RWPE2 (cell line): ENCODE results near the gene CDX2.

Experiments
- ATAC-seq: fragments of 200-7000 bp; cut with Tn5 transposase; 3 replicates; pipeline ENCODE4 v1.9.1; 2021; ENCODE audit warnings: low read depth
- DNase-seq: peaks from one replicate; pipeline ENCODE4 v3.0.0-alpha.2; 2020; ENCODE audit warnings: low spot score
- H3K27ac ChIP-seq: fragments of 450-650 bp; 2 replicates; pipeline ENCODE4 v1.5.1; 2017; ENCODE audit warnings: mild to moderate bottlenecking; ENCODE audit not compliant: poor library complexity, severe bottlenecking
- H3K27me3 ChIP-seq: fragments of 250-450 bp; sonication (Bioruptor Pico); 2 replicates; pipeline ENCODE4 v1.5.1; 2021; ENCODE audit warnings: mild to moderate bottlenecking, moderate library complexity; ENCODE audit not compliant: insufficient read depth, poor library complexity, severe bottlenecking
- H3K36me3 ChIP-seq: fragments of 250-450 bp; sonication (Bioruptor Pico); 2 replicates; pipeline ENCODE4 v1.5.1; 2020; ENCODE audit warnings: low read depth, mild to moderate bottlenecking, moderate library complexity
- H3K4me1 ChIP-seq: fragments of 250-450 bp; sonication (Bioruptor Pico); 2 replicates; pipeline ENCODE4 v1.5.1; 2021; ENCODE audit warnings: mild to moderate bottlenecking, moderate library complexity; ENCODE audit not compliant: insufficient read depth, poor library complexity, severe bottlenecking
- H3K4me3 ChIP-seq: fragments of 250-450 bp; sonication (Bioruptor Pico); 2 replicates; pipeline ENCODE4 v1.5.1; 2021; ENCODE audit warnings: mild to moderate bottlenecking, moderate library complexity; ENCODE audit not compliant: severe bottlenecking
- H3K9me3 ChIP-seq: fragments of 250-450 bp; sonication (Bioruptor Pico); 2 replicates; pipeline ENCODE4 v1.5.1; 2021; ENCODE audit warnings: mild to moderate bottlenecking, moderate library complexity; ENCODE audit not compliant: severe bottlenecking
- CTCF ChIP-seq: fragments of 450-650 bp; IDR thresholded peaks from one replicate; pipeline ENCODE4 v1.5.1; 2017; ENCODE audit warnings: mild to moderate bottlenecking, moderate library complexity; ENCODE audit not compliant: poor library complexity, severe bottlenecking

The CDX2 gene

GRCh38 chr13:27969866-27970229 lies 733 bp upstream of the CDX2 start:
- Histone ChIP-seq H3K27me3 (peaks cover 96% of the 10 kb centered on the region), H3K4me3 (no peak overlapping the region), H3K27ac (no peak overlapping the region), H3K36me3 (no peaks in the 10 kb centered on the region), H3K9me3 (no peaks in the 10 kb centered on the region), H3K4me1 (no peaks in the 10 kb centered on the region)
- no peak for TF ChIP-seq CTCF
- ATAC-seq (no peak), DNase-seq (no peak)

DNA sequence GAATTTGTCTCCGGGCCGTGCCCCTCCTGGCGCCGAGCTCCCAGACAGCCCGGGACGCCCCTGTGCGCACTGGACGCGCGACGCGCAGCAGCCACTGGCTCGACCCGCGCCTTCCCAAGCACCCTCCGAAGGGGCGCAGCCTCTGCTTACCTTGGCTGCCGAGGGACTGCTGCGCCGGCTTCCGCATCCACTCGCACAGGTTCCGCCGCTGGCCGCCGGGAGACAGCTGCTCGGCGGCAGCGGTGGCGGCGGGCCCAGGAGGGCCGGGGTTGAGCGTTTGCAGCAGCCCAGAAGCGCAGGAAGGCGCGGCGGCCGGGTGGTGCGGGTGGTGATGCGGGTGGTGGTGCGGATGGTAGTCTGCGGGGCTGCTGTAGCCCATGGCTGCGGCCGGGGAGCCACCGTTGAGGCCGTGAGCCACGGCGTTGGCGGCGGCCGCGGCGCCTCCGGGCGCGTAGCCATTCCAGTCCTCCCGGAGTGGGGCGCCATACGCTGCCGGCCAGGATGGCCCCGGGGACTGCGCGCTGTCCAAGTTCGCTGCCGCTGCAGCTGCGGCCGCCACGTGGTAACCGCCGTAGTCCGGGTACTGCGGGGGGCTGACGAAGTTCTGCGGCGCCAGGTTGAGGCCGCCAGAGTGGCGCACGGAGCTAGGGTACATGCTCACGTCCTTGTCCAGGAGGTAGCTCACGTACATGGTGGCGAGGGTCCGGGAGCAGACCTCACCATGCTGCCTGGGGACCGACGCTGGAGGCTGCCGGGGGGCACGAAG lies 616 bp downstream of the CDX2 start:
- peaks cover 93% of the 10 kb centered on the region for H3K27me3 ChIP-seq

GRCh38 chr13:27967736-27968315 lies 1.3 kb downstream of the CDX2 start:
- ATAC-seq (no peak; the same call in 2 of the 3 replicates), DNase-seq (no peak)
- no peak for TF ChIP-seq CTCF
- peaks cover 92% of the 10 kb centered on the region for H3K27me3 ChIP-seq
- no peaks in the 10 kb centered on the region for H3K36me3 ChIP-seq
- H3K4me1 ChIP-seq, result no peaks in the 10 kb centered on the region
- no peaks in the 10 kb centered on the region for H3K9me3 ChIP-seq
- no peak overlapping the region for H3K27ac ChIP-seq
- no peak overlapping the region for H3K4me3 ChIP-seq

More for the DNA sequence above, 616 bp downstream of the CDX2 start:
- Histone ChIP-seq H3K27ac (no peak overlapping the region), H3K4me1 (no peaks in the 10 kb centered on the region), H3K36me3 (no peaks in the 10 kb centered on the region), H3K4me3 (no peak overlapping the region), H3K9me3 (no peaks in the 10 kb centered on the region)
- ATAC-seq (peak; percentile 35; the same call in 1 of the 3 replicates), DNase-seq (no peak)
- TF ChIP-seq CTCF, result no peak

GRCh38 chr13:27967203-27967735 lies 1.8 kb downstream of the CDX2 start:
- DNase-seq (no peak), ATAC-seq (no peak)
- no peaks in the 10 kb centered on the region for H3K36me3 ChIP-seq
- peaks cover 90% of the 10 kb centered on the region for H3K27me3 ChIP-seq
- no peaks in the 10 kb centered on the region for H3K9me3 ChIP-seq
- no peak overlapping the region for H3K4me3 ChIP-seq
- TF ChIP-seq CTCF, result no peak
- H3K27ac ChIP-seq, result no peak overlapping the region
- H3K4me1 ChIP-seq, result no peaks in the 10 kb centered on the region

GRCh38 chr13:27966641-27967202 lies 2.4 kb downstream of the CDX2 start:
- Histone ChIP-seq H3K36me3 (no peaks in the 10 kb centered on the region), H3K27me3 (peaks cover 92% of the 10 kb centered on the region), H3K4me3 (no peak overlapping the region), H3K27ac (no peak overlapping the region), H3K9me3 (no peaks in the 10 kb centered on the region), H3K4me1 (no peaks in the 10 kb centered on the region)
- DNase-seq (no peak), ATAC-seq (no peak)
- TF ChIP-seq CTCF, result no peak
